Kidney (tissue), 14 donors: ENCODE measurements around the gene NDC1. TPM values are rescaled to one million over a fixed set of nuclear protein-coding genes. Genes with fewer than 3 reads are reported as not detected.

Experiments used
- DNase-seq, 5 donors: peaks; one replicate each; pipeline ENCODE4 v3.0.0-alpha.2; 2013 to 2020
- FAIRE-seq: peaks from 2 replicates; lab custom pipeline; 2012; peaks lifted over from hg19 to GRCh38; lab: Jason Lieb, UNC
- H3K27ac ChIP-seq, 2 donors: one replicate each; pipeline ENCODE4 v1.7.0; 2013; ENCODE audit warnings: low read depth in 2 of 2, low read length in 2 of 2, inconsistent platforms in 1 of 2
- H3K27me3 ChIP-seq: one replicate; pipeline ENCODE4 v1.7.1; 2013; ENCODE audit warnings: low read length, inconsistent platforms; ENCODE audit not compliant: control insufficient read depth, insufficient read depth
- H3K36me3 ChIP-seq, 3 donors: one replicate each; pipeline versions ENCODE4 v1.7.0 to v1.7.1; 2013; ENCODE audit warnings: low read length in 3 of 3, control low read depth in 1 of 3, inconsistent platforms in 1 of 3; ENCODE audit not compliant: insufficient read depth in 3 of 3, control insufficient read depth in 2 of 3
- H3K4me1 ChIP-seq, 3 donors: one replicate each; pipeline versions ENCODE4 v1.7.0 to v1.7.1; 2013; ENCODE audit warnings: low read length in 3 of 3, inconsistent platforms in 1 of 3, low read depth in 1 of 3; ENCODE audit not compliant: control insufficient read depth in 2 of 3, insufficient read depth in 2 of 3
- H3K4me3 ChIP-seq, 3 donors: one replicate each; pipeline versions ENCODE4 v1.7.0 to v1.8.1; 2013; ENCODE audit warnings: low read length in 3 of 3, control low read depth in 1 of 3, inconsistent platforms in 1 of 3
- H3K9ac ChIP-seq, 3 donors: one replicate each; pipeline versions ENCODE4 v1.7.0 to v1.7.1; 2013; ENCODE audit warnings: low read length in 3 of 3, control low read depth in 1 of 3, inconsistent platforms in 1 of 3
- H3K9me3 ChIP-seq, 3 donors: one replicate each; pipeline versions ENCODE4 v1.7.0 to v1.7.1; 2013; ENCODE audit warnings: low read length in 3 of 3, control low read depth in 1 of 3, inconsistent platforms in 1 of 3; ENCODE audit not compliant: control insufficient read depth in 2 of 3, insufficient read depth in 1 of 3
- intact Hi-C: fragments of 100-400 bp; cut with DNase I; formaldehyde crosslinking; loops from one replicate; pipeline ENCODE4 v1.11.1; 2022
- polyA plus RNA-seq: library from polyadenylated mRNA; stranded (reverse); fragments of 350-450 nt; fragmentation: Illumina TruSeq; extraction: RNeasy Lipid Tissue Mini Kit (QIAGEN cat#74804); gene quantifications from one replicate; pipeline ENCODE4 v1.2.3, GENCODE V29; 2014; ENCODE audit warnings: low read depth, low replicate concordance; ENCODE audit not compliant: insufficient read depth
- total RNA-seq: library from RNA; stranded (reverse); fragmentation: NEBNext Ultra II Directional; extraction: Animal tissue kit (Norgen Biotek cat#: 25700); gene quantifications from one replicate; pipeline ENCODE4 v1.2.1, GENCODE V29; 2021
- TF ChIP-seq, protein P1 (sequence below): IDR thresholded peaks from 3 replicates; pipeline ENCODE4 v1.5.1; 2012; ENCODE audit warnings: mild to moderate bottlenecking, moderate library complexity, borderline replicate concordance; ENCODE audit not compliant: insufficient read depth; ENCODE audit errors: extremely low read depth
- donor health status: control.
- donor health status: control.
- donor health status: control.
- donor health status: control.
- donor health status: control.
- donor health status: DM: yes; HTN: yes; CAD: no.
- donor health status: Normal renal cell carcinoma (clear cell type).

NDC1 gene
- total and polyA plus RNA-seq, 2 donors from 2014 or later, result 5.6 to 8.5 TPM

DNA sequence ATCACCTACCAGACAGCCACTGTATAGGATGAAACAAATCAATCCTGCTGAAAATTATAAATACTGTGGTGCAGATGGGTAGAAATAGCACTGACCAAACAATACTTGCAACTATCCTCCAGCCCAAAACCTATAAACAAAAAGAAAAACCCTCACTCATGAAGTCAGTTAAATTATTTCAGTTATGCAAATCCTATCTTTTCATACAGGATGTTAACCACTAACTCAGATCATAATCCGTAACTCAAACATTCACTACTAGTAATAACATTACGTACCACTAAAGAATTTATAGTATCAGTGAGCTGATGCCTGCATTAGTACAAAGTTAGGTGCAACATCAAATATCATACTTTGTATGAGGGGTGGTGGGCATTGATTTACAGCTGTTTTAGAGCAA lies 2.6 kb downstream of the NDC1 start:
- intact Hi-C loops, result no loop called here
- no peak overlapping the region for H3K9ac ChIP-seq
- H3K36me3 ChIP-seq, result no peaks in the 10 kb centered on the region
- no peak overlapping the region for H3K27ac ChIP-seq
- DNase-seq (no peak), FAIRE-seq (no peak)
- H3K4me3 ChIP-seq, result no peak overlapping the region
- H3K9me3 ChIP-seq, result no peaks in the 10 kb centered on the region
- TF ChIP-seq, protein P1, sequence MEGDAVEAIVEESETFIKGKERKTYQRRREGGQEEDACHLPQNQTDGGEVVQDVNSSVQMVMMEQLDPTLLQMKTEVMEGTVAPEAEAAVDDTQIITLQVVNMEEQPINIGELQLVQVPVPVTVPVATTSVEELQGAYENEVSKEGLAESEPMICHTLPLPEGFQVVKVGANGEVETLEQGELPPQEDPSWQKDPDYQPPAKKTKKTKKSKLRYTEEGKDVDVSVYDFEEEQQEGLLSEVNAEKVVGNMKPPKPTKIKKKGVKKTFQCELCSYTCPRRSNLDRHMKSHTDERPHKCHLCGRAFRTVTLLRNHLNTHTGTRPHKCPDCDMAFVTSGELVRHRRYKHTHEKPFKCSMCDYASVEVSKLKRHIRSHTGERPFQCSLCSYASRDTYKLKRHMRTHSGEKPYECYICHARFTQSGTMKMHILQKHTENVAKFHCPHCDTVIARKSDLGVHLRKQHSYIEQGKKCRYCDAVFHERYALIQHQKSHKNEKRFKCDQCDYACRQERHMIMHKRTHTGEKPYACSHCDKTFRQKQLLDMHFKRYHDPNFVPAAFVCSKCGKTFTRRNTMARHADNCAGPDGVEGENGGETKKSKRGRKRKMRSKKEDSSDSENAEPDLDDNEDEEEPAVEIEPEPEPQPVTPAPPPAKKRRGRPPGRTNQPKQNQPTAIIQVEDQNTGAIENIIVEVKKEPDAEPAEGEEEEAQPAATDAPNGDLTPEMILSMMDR, result no peak
- H3K27me3 ChIP-seq, result no peaks in the 10 kb centered on the region
- no peaks in the 10 kb centered on the region for H3K4me1 ChIP-seq

DNA sequence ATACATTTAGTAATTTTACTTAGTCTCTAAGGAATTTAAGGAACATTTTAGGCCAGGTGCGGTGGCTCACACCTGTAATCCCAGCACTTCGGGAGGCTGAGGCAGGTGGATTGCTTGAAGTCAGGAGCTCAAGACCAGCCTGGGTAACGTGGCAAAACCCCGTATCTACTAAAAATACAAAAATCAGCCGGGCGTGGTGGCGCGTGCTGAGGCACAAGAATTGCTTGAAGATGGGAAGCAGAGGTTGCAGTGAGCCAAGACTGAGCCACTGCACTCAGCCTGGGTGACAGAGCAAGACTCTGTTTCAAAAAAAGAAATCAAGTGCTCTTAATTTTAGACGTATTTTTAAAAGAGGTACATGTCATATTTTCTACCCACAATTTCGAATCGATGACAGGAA lies 3.3 kb downstream of the NDC1 start:
- H3K27me3 ChIP-seq, result no peaks in the 10 kb centered on the region
- no peaks in the 10 kb centered on the region for H3K9me3 ChIP-seq
- no peak overlapping the region for H3K9ac ChIP-seq
- TF ChIP-seq, protein P1, result no peak
- DNase-seq, result no peak
- H3K36me3 ChIP-seq, result no peaks in the 10 kb centered on the region
- intact Hi-C loops, result no loop called here
- no peak overlapping the region for H3K4me3 ChIP-seq
- H3K4me1 ChIP-seq, result no peaks in the 10 kb centered on the region
- no peak for FAIRE-seq
- no peak overlapping the region for H3K27ac ChIP-seq

DNA sequence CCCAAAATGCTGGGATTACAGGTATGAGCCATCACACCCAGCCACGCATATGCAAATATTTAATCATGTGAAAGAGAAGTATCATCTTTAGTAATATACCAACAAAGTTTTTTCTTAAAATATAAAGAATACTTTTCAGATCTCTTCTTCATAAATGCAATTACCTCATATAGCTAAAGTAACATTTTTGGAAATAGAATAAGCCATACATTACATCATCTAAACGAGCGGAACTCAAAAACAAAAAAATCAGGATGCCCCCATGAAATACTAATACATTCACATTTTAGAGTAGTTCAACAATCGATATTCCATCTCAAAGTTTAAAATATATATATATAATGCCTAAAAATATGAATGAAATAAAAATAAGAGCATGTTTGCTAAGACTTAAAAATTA lies 4.7 kb downstream of the NDC1 start:
- Histone ChIP-seq H3K4me3 (no peak overlapping the region), H3K27ac (no peak overlapping the region), H3K4me1 (no peaks in the 10 kb centered on the region), H3K9me3 (no peaks in the 10 kb centered on the region), H3K36me3 (peaks cover 0 to 2% (median 0%) of the 10 kb centered on the region in 3 donors), H3K27me3 (no peaks in the 10 kb centered on the region), H3K9ac (no peak overlapping the region)
- TF ChIP-seq, protein P1, result no peak
- DNase-seq (no peak), FAIRE-seq (no peak)
- intact Hi-C loops, result no loop called here

DNA sequence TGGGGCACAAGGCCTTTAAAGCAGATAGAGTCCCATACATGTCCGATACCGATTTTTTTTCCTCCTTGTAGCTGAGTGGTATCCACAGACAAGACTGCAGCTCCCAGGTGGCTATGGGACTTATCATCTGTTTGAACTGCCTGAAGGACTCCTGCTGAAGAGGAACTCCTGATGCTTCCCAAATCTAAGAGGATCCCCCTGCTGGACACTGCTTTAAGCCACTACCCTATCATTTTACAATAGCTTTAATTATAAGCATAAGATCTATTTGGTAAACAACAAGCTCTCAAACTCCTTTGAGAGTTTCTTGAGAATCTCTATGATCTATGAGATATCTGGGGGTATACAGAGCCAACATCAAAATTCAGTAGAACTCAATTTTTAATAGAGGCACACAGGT lies 11.7 kb downstream of the NDC1 start:
- DNase-seq (no peak), FAIRE-seq (no peak)
- Histone ChIP-seq H3K27ac (no peak overlapping the region), H3K36me3 (peaks cover 0 to 6% (median 2%) of the 10 kb centered on the region in 3 donors), H3K27me3 (no peaks in the 10 kb centered on the region), H3K4me3 (no peak overlapping the region), H3K9ac (no peak overlapping the region), H3K4me1 (no peaks in the 10 kb centered on the region), H3K9me3 (no peaks in the 10 kb centered on the region)
- intact Hi-C loops, result no loop called here
- TF ChIP-seq, protein P1, result no peak
